NCI-H1436 treated with DMSO at 0.1 percent for 48 hours (cell line): Measurements from ENCODE around the gene PLP2.
"Not testable (repeated sequence)": the region's sequence is repeated elsewhere in the genome, so short reads cannot be mapped to it uniquely, and the experiment has no call there.

ENCODE experiments used
- DNase-seq: peaks from one replicate; lab custom pipeline; 2025; lab: John Stamatoyannopoulos, UW

The PLP2 gene

DNA sequence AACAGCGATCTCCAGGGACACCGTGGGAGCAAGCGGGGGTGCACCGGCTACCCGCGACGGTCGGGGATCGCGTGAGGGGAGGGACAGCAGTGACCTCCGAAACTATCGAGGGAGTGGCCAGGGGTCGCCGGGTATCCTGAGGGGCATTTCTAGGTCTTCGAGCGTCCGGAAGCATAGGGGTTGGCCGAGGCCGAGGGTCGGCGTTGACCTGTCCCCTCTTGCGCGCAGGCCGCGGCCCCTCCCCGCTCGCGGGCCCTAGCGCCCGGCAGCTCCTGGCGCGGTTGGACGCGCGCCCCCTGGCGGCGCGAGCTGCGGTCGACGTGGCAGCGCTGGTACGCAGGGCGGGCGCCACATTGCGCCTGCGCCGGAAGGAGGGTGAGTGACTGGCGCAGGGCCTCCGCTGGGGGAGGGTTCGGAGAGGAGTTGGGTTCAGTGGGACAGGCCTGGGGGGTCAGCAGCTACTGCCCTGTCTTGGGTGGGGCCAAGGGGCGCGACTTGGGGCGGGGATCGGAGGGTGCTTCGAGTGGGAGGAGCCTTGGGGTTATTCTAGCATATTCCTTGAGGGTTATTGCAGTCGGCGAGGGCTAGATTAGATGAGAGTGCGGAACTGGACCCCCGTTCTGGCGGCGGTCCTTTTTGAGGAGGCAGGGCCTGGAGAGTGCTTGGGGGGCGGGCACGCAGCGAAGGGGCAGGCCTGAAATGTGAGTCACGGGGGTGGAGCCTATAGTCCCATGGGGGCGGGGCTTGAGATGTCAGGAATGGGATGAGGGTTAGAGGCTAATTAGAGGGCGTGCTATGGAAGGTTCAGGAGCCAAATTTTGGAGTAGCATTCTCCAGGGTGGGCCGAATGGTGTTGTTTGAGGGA, 7.9 kb upstream of the PLP2 start:
- DNase-seq, result peak; percentile 35

DNA sequence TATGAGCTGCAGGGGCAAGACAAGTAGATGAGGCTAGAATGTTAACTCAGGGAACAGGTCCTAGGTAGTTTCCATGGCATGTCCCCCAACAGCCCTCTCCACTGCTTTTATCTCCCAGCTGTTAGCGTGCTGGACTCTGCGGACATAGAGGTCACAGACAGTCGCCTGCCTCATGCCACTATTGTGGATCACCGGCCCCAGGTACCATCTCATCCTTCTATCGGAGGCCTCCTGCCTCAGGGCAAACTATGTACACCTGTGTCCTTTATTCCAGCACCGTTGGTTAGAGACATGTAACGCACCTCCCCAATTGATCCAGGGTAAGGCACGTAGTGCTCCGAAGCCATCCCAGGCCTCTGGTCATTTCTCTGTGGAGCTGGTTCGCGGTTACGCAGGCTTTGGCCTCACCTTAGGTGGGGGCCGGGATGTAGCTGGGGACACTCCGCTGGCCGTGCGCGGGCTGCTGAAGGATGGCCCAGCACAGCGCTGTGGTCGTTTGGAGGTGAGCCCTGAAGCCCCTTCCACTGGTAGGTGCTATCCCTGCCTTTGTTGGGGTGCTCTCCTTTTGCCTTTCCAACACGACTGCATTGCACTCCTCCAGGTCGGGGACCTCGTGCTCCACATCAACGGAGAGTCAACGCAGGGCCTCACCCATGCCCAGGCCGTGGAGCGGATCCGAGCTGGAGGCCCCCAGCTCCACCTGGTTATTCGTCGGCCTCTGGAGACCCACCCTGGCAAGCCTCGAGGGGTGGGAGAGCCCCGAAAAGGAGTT, 6.9 kb upstream of the PLP2 start:
- no peak for DNase-seq

DNA sequence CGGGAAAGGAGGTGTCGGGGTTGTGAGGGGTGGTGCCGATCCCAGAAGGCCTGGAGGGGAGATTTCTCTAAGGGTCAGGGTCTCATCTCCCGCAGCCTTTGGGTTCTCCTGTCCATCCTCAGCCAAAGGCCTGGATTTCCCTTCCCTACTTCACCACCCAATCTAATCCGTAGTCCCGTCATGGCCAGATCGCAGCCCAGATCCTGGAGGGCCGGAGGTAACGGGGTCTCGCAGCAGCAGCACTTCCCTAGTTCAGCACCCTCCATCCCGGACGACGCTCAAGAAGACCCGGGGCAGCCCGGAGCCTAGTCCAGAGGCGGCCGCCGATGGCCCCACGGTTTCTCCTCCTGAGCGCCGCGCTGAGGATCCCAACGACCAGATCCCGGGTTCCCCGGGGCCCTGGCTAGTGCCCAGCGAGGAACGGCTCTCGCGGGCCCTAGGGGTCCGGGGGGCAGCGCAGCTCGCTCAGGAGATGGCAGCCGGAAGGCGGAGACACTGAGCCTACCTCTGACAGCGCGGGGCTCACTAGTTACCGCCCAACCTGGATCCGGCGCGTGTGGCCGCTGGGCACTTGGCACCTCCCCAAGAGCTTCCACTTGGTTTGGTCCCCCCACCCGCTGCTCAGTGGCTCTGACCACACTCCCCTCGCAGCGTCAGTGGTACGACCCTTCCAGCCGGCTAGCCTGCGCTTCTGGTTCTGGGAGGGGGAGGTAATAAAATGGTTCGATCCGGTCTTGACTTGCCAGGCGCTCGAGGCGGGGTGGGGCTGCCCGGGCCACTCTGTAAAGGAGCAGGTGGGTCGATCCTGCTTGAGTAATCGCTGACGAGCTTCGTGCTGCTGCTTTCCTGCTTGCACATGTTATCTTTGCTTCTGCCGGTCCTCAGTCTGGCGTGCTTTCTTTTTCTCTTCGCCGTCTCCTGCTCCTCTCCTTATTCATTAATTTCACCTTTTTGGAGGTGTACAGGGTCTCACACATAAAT, 5.5 kb upstream of the PLP2 start:
- DNase-seq, result peak; percentile 59

GRCh38 chrX:49166914-49167739, 4.6 kb upstream of the PLP2 start:
- DNase-seq, result no peak

- DNase-seq, result no peak
Measured at GRCh38 chrX:49167740-49168108, 4.0 kb upstream of the PLP2 start.

DNA sequence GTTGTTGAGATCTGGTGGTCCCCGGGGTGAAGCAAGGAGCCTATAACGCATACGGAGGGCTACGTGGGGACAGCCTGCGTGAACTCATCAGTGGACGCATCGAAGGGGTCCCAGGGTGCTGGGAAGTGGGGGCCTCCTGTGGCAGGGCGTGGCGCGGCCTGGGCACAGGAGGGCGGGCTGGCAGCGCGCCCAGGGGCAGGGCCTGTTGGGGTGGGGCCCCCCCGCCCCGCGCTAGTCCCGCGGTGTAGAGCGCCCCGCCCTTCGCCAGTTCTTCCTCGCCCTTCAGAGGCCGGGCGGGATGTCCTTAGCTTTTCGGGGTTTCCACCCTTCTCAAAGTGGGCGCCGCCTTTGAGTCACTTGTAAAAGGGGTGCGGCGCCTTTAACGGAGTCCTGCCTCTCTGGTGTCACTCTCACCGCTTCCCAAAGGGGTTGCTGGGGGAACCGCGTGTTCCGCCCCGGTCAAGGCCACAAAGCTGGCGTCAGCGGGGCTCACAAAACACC, 632 bp downstream of the PLP2 start:
- DNase-seq, result no peak

GRCh38 chrX:49173544-49173943, 1.8 kb downstream of the PLP2 start:
- not testable (repeated sequence) for DNase-seq

DNA sequence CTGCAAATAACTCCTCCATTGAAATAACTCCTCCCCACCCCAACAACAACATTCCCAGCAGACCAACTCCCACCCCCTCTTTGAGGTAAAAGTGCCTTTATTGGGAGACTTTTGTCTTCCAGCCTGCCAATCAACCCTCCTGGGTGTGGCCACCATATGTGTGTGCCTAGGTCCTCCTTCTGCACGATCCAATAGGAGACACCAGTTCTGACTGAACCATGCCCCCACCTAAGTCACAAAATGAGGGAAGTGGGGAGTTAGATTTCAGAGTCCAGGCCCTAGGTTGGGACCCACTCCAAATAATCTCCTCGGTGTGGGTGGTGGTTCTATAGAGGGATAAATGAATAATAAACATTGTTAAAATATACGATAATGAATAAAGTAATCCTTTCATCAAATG, 3.0 kb downstream of the PLP2 start:
- no peak for DNase-seq

DNA sequence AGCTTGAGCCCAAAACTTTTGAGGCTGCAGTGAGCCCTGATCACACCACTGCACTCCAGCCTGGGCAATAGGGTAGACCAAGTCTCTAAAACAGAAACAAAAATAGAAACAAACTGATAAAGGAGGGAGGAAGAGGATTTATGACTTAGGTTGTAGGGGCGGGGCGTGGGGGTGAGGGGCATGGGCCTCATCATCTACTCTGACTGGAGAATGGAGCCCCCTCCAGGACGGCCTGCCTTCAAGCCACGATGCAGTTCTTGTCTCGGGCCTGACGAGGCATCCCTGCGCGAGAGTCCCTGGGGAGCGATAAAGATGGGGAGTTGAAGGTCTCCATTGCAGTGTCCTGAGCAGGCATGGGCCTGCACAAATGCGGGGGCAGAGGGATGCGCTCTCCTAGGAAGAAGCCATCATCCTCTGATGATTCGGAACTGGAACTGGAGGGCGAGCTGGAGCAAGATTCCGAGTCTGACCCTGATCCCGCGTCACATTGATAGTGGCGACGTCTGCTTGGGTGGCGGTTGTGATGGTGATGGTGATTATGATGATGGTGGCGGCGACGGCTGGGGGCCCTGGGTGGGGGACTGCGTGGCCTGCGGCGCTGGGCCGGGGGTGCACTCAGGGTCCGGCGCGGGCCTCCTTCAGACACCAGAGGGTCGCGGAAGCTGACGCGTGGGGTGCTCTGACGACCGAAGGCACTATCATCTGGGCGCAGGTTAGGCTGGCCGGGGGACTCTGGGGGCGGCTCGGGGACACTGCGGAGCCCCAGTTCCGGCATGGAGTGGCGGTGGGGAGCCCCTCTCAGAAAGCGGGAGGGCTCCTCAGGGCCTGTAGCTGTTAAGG, 4.0 kb downstream of the PLP2 start:
- DNase-seq, result no peak

- no peak for DNase-seq
Measured at GRCh38 chrX:49176421-49177326, 5.0 kb downstream of the PLP2 start.

DNA sequence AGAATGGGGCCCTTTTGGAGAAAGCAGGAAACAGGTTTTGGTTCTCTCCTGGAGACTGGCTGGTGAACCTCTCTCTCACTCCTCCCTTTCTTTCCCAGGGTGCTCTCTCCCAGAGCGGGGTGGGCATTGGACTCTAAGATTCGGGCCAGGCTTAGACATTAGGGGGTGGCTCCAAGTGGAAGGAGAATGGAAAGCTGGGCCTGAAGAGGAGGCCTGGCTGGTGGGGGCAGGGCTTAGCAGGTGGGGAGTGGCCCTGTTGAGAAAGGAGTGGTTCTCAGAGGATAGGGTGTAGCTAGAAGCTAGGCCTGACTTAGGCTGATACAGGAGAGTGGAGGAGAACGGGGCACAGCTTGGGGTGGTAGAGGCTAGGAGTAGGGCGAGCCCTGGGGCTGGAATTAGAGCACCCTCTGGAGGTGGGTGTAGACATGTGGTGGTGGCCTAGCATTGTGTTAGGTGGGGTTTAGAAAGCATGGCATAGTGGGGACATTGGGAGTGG, 5.7 kb downstream of the PLP2 start:
- no peak for DNase-seq

- DNase-seq, result no peak
Measured at GRCh38 chrX:49177873-49178480, 6.3 kb downstream of the PLP2 start.

- no peak for DNase-seq
Measured at GRCh38 chrX:49178537-49178936, 6.8 kb downstream of the PLP2 start.

DNA sequence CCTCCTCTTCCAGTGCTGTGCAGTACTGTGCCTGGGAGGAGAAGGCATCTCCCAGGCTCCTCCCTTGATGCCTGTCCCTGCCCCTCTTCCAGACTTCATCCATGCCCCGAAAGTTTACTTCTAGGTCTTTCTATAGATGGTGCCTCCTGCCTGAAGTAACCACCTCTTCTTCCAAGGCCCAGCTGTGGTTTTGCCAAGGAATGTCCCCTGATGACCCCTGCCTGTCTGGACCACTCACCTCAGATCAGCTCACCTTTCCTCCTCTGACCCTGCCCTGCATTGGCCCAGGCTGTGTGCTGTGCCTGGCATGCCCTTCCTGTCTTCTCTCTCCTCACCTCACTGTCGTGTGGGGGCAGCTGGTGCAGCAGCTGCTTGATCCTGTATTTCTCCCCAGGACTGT, 7.7 kb downstream of the PLP2 start:
- no peak for DNase-seq

- DNase-seq, result no peak
Measured at GRCh38 chrX:49183701-49184281, 12.1 kb downstream of the PLP2 start.

GRCh38 chrX:49184294-49185281, 12.9 kb downstream of the PLP2 start:
- DNase-seq, result peak; percentile 58
